ENCODE results near the gene UPF3B.
"Not testable (repeated sequence)": the region's sequence is repeated elsewhere in the genome, so short reads cannot be mapped to it uniquely, and the experiment has no call there.

UPF3B gene

GRCh38 chrX:119816300-119816699, 36.5 kb downstream of the UPF3B start:
- H3K36me3 ChIP-seq (ENCODE audit: low read depth), result no peaks in the 10 kb centered on the region
- no peak overlapping the region for H3K4me3 ChIP-seq (ENCODE audit: severe bottlenecking)
- TF ChIP-seq, protein P1, sequence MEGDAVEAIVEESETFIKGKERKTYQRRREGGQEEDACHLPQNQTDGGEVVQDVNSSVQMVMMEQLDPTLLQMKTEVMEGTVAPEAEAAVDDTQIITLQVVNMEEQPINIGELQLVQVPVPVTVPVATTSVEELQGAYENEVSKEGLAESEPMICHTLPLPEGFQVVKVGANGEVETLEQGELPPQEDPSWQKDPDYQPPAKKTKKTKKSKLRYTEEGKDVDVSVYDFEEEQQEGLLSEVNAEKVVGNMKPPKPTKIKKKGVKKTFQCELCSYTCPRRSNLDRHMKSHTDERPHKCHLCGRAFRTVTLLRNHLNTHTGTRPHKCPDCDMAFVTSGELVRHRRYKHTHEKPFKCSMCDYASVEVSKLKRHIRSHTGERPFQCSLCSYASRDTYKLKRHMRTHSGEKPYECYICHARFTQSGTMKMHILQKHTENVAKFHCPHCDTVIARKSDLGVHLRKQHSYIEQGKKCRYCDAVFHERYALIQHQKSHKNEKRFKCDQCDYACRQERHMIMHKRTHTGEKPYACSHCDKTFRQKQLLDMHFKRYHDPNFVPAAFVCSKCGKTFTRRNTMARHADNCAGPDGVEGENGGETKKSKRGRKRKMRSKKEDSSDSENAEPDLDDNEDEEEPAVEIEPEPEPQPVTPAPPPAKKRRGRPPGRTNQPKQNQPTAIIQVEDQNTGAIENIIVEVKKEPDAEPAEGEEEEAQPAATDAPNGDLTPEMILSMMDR (IDR thresholded peaks at IDR 0.05; ENCODE audit: poor library complexity, severe bottlenecking), result no peak
- no peaks in the 10 kb centered on the region for H3K27me3 ChIP-seq (ENCODE audit: insufficient read depth, poor library complexity, severe bottlenecking)
- H3K4me1 ChIP-seq (ENCODE audit: insufficient read depth, poor library complexity, severe bottlenecking), result no peaks in the 10 kb centered on the region
- H3K27ac ChIP-seq (ENCODE audit: poor library complexity, severe bottlenecking), result no peak overlapping the region
- no peaks in the 10 kb centered on the region for H3K9me3 ChIP-seq (ENCODE audit: severe bottlenecking)
- no peak for ATAC-seq (ENCODE audit: low read depth)
- DNase-seq (ENCODE audit: low spot score), result no peak

- no peaks in the 10 kb centered on the region for H3K4me1 ChIP-seq (ENCODE audit: insufficient read depth, poor library complexity, severe bottlenecking)
- H3K27ac ChIP-seq (ENCODE audit: poor library complexity, severe bottlenecking), result no peak overlapping the region
- H3K36me3 ChIP-seq (ENCODE audit: low read depth), result no peaks in the 10 kb centered on the region
- no peaks in the 10 kb centered on the region for H3K27me3 ChIP-seq (ENCODE audit: insufficient read depth, poor library complexity, severe bottlenecking)
- H3K9me3 ChIP-seq (ENCODE audit: severe bottlenecking), result no peaks in the 10 kb centered on the region
- ATAC-seq (ENCODE audit: low read depth) (no peak), DNase-seq (ENCODE audit: low spot score) (no peak)
- H3K4me3 ChIP-seq (ENCODE audit: severe bottlenecking), result no peak overlapping the region
- TF ChIP-seq, protein P1 (IDR thresholded peaks at IDR 0.05; ENCODE audit: poor library complexity, severe bottlenecking), result no peak
Observed at GRCh38 chrX:119809185-119809666, 43.5 kb downstream of the UPF3B start.

DNA sequence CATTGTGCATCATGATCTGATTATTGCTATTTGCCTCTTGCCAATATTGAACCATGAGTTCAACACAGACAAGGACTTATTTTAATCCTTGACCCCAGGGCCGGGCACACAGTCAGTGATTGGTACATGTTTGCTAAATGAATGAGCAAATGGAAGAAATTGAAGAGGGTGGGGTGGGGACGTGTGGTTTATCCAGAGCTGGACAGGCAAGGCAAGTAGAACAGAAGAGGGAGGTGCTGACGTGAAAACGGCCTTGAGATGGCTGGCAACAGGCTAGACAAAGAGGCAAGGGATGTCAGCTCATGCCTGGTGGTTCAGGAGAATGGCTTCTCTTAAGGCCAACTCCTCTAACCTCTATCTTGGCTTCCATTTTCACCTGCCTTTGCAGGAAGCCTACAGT, 44.3 kb downstream of the UPF3B start:
- ATAC-seq (ENCODE audit: low read depth); DNase-seq (ENCODE audit: low spot score); H3K27ac ChIP-seq (ENCODE audit: poor library complexity, severe bottlenecking): not testable (repeated sequence)

GRCh38 chrX:119802546-119802945, 50.2 kb downstream of the UPF3B start:
- TF ChIP-seq, protein P1 (IDR thresholded peaks at IDR 0.05; ENCODE audit: poor library complexity, severe bottlenecking), result no peak
- no peaks in the 10 kb centered on the region for H3K36me3 ChIP-seq (ENCODE audit: low read depth)
- H3K27me3 ChIP-seq (ENCODE audit: insufficient read depth, poor library complexity, severe bottlenecking), result no peaks in the 10 kb centered on the region
- H3K9me3 ChIP-seq (ENCODE audit: severe bottlenecking), result no peaks in the 10 kb centered on the region
- H3K4me3 ChIP-seq (ENCODE audit: severe bottlenecking), result no peak overlapping the region
- no peak for DNase-seq (ENCODE audit: low spot score)
- H3K27ac ChIP-seq (ENCODE audit: poor library complexity, severe bottlenecking), result no peak overlapping the region
- H3K4me1 ChIP-seq (ENCODE audit: insufficient read depth, poor library complexity, severe bottlenecking), result no peaks in the 10 kb centered on the region
- ATAC-seq (ENCODE audit: low read depth), result no peak

More for the DNA sequence above, 44.3 kb downstream of the UPF3B start:
- not testable (repeated sequence) for H3K4me1 ChIP-seq (ENCODE audit: insufficient read depth, poor library complexity, severe bottlenecking); H3K4me3 ChIP-seq (ENCODE audit: severe bottlenecking); H3K9me3 ChIP-seq (ENCODE audit: severe bottlenecking); H3K27me3 ChIP-seq (ENCODE audit: insufficient read depth, poor library complexity, severe bottlenecking); H3K36me3 ChIP-seq (ENCODE audit: low read depth)

- TF ChIP-seq, protein P1 (IDR thresholded peaks at IDR 0.05; ENCODE audit: poor library complexity, severe bottlenecking), result no peak
- H3K27me3 ChIP-seq (ENCODE audit: insufficient read depth, poor library complexity, severe bottlenecking), result no peaks in the 10 kb centered on the region
- no peaks in the 10 kb centered on the region for H3K4me1 ChIP-seq (ENCODE audit: insufficient read depth, poor library complexity, severe bottlenecking)
- H3K27ac ChIP-seq (ENCODE audit: poor library complexity, severe bottlenecking), result no peak overlapping the region
- DNase-seq (ENCODE audit: low spot score) (no peak), ATAC-seq (ENCODE audit: low read depth) (no peak)
- H3K36me3 ChIP-seq (ENCODE audit: low read depth), result no peaks in the 10 kb centered on the region
- no peaks in the 10 kb centered on the region for H3K9me3 ChIP-seq (ENCODE audit: severe bottlenecking)
- H3K4me3 ChIP-seq (ENCODE audit: severe bottlenecking), result no peak overlapping the region
Observed at GRCh38 chrX:119801253-119802221, 51.2 kb downstream of the UPF3B start.
